ENCODE measurements around the gene QPRT. TPM values are rescaled to one million over a fixed set of nuclear protein-coding genes. Genes with fewer than 3 reads are reported as not detected.
"Not testable (repeated sequence)": the region's sequence is repeated elsewhere in the genome, so short reads cannot be mapped to it uniquely, and the experiment has no call there.

The QPRT gene
- polyA plus RNA-seq, 2 donors, result 0.28 to 0.56 TPM

DNA sequence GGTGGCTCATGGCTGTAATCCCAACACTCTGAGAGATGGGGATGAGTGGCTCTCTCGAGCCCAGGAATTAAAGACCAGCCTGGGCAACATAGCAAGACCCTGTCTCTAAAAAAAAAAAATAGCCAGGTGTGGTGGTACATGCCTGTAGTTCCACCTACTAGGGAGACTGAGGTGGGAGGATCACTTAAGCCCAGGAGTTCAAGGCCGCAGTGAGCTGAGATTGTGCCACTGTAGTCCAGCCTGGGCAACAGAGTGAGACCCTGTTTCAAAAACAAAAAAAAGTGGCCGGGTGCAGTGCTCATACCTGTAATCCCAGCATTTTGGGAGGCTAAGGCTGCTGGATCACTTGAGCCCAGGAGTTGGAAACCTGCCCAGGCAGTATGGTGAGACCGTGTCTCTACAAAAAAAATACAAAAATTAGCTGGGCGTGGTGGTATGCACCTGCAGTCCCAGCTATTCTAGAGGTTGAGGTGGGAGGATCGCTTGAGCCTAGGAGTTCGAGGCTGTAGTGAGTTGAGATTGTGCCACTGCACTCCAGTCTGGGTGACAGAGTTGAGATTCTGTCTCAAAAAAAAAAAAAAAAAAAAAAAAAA is 63.8 kb downstream of the QPRT start:
- 71 to 72% methylated on average over 7 of the region's 7 CpGs for WGBS, 2 donors
- H3K9me3 ChIP-seq (ENCODE audit: control insufficient read depth in 2 of 2, insufficient read depth in 1 of 2, low read depth in 1 of 2, low read length in 1 of 2), result no peaks in the 10 kb centered on the region
- H3K36me3 ChIP-seq (ENCODE audit: control insufficient read depth in 2 of 2, insufficient read depth in 2 of 2, low read length in 1 of 2), result no peaks in the 10 kb centered on the region
- H3K4me3 ChIP-seq (ENCODE audit: low read depth in 1 of 2, low read length in 2 of 2), result no peak overlapping the region
- H3K27ac ChIP-seq (ENCODE audit: low read depth in 2 of 2, low read length in 1 of 2), result no peak overlapping the region
- H3K4me1 ChIP-seq (ENCODE audit: control insufficient read depth in 2 of 2, insufficient read depth in 2 of 2, low read length in 1 of 2), result no peaks in the 10 kb centered on the region
- no peaks in the 10 kb centered on the region for H3K27me3 ChIP-seq (ENCODE audit: control insufficient read depth in 1 of 2, insufficient read depth in 2 of 2, low read length in 2 of 2)

DNA sequence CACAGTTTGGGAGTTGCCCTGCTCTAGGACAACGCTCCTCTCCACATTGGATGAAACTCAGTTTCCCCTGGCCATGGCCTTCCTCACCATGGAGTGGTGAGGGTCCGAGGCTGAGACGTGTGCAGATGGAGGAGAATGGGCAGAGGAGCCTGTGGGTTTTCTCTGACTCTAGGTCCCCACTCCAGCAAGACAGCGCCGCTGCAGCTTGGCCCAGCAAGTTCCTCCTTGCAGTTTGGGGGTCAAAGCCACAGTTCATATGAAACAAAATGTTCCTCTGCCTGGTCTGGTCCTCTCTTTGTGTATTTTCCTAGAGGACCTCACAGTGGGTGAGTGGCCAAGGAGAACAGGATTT is 64.5 kb downstream of the QPRT start:
- H3K27ac ChIP-seq (ENCODE audit: low read depth in 2 of 2, low read length in 1 of 2), result no peak overlapping the region
- no peak overlapping the region for H3K4me3 ChIP-seq (ENCODE audit: low read depth in 1 of 2, low read length in 2 of 2)
- H3K4me1 ChIP-seq (ENCODE audit: control insufficient read depth in 2 of 2, insufficient read depth in 2 of 2, low read length in 1 of 2), result no peaks in the 10 kb centered on the region
- 83 to 86% methylated on average over 5 of the region's 5 CpGs for WGBS, 2 donors
- H3K9me3 ChIP-seq (ENCODE audit: control insufficient read depth in 2 of 2, insufficient read depth in 1 of 2, low read depth in 1 of 2, low read length in 1 of 2), result no peaks in the 10 kb centered on the region
- H3K36me3 ChIP-seq (ENCODE audit: control insufficient read depth in 2 of 2, insufficient read depth in 2 of 2, low read length in 1 of 2), result no peaks in the 10 kb centered on the region
- H3K27me3 ChIP-seq (ENCODE audit: control insufficient read depth in 1 of 2, insufficient read depth in 2 of 2, low read length in 2 of 2), result no peaks in the 10 kb centered on the region

DNA sequence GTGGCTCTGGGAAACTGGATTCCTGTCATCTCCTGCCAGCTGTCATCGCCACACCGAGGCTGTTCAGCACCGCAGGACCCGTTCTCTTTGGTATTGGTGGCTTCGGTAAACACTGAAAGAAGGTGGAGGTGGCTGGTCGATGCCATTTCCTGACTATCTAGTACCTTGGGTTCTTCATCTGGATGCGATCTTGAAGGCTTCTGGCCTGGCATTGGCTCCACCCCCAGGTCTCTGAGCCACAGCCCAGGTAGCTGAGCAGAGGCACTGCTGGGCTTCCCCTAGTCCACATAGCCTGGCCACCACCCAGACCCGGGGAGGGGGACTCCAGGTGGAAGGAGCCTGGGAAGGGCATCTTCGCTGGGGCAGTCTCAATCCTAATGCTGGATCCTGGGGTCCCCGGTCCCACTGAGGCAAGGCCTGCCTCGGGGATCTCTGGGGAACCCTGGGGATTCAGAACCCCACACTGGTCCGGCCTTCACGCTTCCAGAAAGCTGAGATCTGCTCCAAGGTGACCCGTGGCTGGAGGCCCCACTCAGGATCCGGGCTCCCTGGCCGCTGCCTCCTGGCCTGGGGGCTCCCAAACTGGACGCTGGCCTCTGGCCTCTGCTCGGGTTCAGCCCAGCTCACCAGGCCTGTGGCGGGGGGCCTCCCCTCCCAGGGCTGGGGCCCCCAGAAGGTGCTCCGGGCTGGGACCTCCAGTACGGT is 65.0 kb downstream of the QPRT start:
- no peak overlapping the region for H3K27ac ChIP-seq (ENCODE audit: low read depth in 2 of 2, low read length in 1 of 2)
- H3K36me3 ChIP-seq (ENCODE audit: control insufficient read depth in 2 of 2, insufficient read depth in 2 of 2, low read length in 1 of 2), result no peaks in the 10 kb centered on the region
- H3K4me1 ChIP-seq (ENCODE audit: control insufficient read depth in 2 of 2, insufficient read depth in 2 of 2, low read length in 1 of 2), result no peaks in the 10 kb centered on the region
- H3K9me3 ChIP-seq (ENCODE audit: control insufficient read depth in 2 of 2, insufficient read depth in 1 of 2, low read depth in 1 of 2, low read length in 1 of 2), result no peaks in the 10 kb centered on the region
- WGBS, 2 donors, result 76 to 88% methylated on average over 21 of the region's 21 CpGs
- no peak overlapping the region for H3K4me3 ChIP-seq (ENCODE audit: low read depth in 1 of 2, low read length in 2 of 2)
- H3K27me3 ChIP-seq (ENCODE audit: control insufficient read depth in 1 of 2, insufficient read depth in 2 of 2, low read length in 2 of 2), result no peaks in the 10 kb centered on the region

DNA sequence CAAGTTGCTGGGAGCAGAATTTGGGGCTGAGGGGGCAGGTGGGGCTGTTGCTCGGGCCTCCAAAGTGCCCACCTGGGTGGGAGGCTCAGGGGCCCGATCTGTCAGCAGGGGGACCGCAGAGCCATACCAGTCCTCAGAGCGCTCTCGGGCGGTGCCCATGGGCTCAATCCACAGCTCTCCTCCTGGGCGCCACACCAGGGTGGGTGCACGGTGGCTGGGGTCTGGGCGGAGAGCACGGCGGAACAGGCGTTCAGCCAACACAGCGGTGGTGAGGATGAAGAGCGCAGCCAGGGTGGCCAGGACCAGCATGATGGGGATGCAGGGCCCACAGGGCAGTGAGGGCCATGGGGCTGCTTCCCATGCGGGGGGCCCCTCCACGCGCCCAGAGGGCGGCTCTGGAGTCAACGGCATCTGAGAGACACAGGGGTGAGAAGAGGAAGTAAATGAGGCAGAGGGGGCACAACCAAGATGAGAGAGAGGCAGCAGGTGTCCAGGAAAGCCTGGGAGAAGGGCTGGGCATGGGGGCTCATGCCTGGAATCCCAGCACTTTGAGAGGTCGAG is 65.6 kb downstream of the QPRT start:
- H3K27ac ChIP-seq (ENCODE audit: low read depth in 2 of 2, low read length in 1 of 2), result no peak overlapping the region
- 83 to 86% methylated on average over 20 of the region's 20 CpGs for WGBS, 2 donors
- H3K4me3 ChIP-seq (ENCODE audit: low read depth in 1 of 2, low read length in 2 of 2), result peak overlapping the region in 1 of 2 donors; percentile 24

DNA sequence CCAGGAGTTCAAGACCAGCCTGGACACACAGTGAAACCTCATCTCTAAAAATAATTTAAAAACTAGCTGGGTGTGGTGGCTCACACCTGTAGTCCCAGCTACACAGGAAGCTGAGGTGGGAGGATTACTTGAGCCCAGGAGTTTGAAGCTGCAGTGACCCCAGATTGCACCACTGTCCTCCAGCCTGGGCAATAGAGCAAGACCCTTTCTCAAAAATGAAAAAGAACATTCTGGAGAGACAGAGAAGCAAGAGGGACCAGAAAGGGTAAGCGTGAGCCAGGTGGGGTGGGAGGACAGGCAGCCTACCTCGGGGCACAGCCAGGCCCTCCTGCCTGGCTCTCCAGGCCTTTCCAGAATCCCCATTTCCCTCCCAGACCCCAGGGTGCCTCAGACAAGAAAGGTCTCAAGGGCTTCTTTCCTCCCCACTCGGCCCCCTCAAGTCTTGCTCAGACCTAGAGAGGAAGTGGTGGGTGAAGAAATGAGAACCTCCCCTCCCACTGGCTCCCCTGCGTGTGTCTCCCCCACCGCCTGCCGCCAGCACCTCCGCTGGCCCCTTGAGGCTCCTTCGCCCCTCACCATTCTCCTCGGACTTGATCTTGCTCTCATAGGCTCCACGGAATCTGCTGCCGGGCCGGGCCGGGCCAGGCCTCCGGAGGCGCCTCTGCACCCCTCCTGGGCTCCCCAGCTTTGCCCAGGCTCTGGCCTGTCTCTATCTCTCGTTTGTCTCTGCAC is 66.3 kb downstream of the QPRT start:
- WGBS, 2 donors, result 70% methylated on average over 16 of the region's 16 CpGs
- Histone ChIP-seq H3K9me3 (ENCODE audit: control insufficient read depth in 2 of 2, insufficient read depth in 1 of 2, low read depth in 1 of 2, low read length in 1 of 2) (no peaks in the 10 kb centered on the region), H3K4me3 (ENCODE audit: low read depth in 1 of 2, low read length in 2 of 2) (peak overlapping the region; percentile 29 to 54), H3K36me3 (ENCODE audit: control insufficient read depth in 2 of 2, insufficient read depth in 2 of 2, low read length in 1 of 2) (no peaks in the 10 kb centered on the region), H3K27me3 (ENCODE audit: control insufficient read depth in 1 of 2, insufficient read depth in 2 of 2, low read length in 2 of 2) (no peaks in the 10 kb centered on the region), H3K4me1 (ENCODE audit: control insufficient read depth in 2 of 2, insufficient read depth in 2 of 2, low read length in 1 of 2) (no peaks in the 10 kb centered on the region), H3K27ac (ENCODE audit: low read depth in 2 of 2, low read length in 1 of 2) (peak overlapping the region; percentile 0 to 22)

More for the DNA sequence above, 65.6 kb downstream of the QPRT start:
- no peaks in the 10 kb centered on the region for H3K9me3 ChIP-seq (ENCODE audit: control insufficient read depth in 2 of 2, insufficient read depth in 1 of 2, low read depth in 1 of 2, low read length in 1 of 2)
- H3K4me1 ChIP-seq (ENCODE audit: control insufficient read depth in 2 of 2, insufficient read depth in 2 of 2, low read length in 1 of 2), result no peaks in the 10 kb centered on the region
- no peaks in the 10 kb centered on the region for H3K36me3 ChIP-seq (ENCODE audit: control insufficient read depth in 2 of 2, insufficient read depth in 2 of 2, low read length in 1 of 2)
- H3K27me3 ChIP-seq (ENCODE audit: control insufficient read depth in 1 of 2, insufficient read depth in 2 of 2, low read length in 2 of 2), result no peaks in the 10 kb centered on the region

DNA sequence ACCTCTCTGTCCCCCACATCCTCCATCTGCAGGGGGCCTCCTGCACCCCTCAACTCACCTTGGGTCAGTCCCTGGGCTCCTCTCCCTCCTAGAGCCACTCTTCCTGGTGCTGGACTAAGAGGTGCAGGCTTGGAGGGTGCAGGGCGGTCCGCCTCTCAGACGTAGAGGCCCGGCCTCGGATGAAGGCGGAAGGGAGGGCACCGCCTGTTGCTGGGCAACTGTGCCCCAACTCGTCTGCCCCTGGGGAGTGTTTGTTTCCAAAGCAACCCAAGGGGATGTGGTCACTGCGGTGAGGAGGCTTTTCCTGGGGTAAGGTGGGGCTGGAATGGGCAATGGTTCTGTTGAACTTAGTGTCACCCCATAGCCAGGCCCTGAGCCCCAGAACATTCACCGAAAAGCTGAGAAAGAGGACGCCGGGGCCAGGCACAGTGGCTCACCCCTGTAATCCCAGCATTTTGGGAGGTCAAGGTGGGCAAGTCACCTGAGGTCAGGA is 66.9 kb downstream of the QPRT start, which contains the start of gene C16orf54:
C16orf54 (minus strand) TSS at position 138 of the 493 bp plus-strand sequence. CDS start 1,039 bp downstream, outside the sequence.
- Histone ChIP-seq H3K4me1 (ENCODE audit: control insufficient read depth in 2 of 2, insufficient read depth in 2 of 2, low read length in 1 of 2) (no peaks in the 10 kb centered on the region), H3K36me3 (ENCODE audit: control insufficient read depth in 2 of 2, insufficient read depth in 2 of 2, low read length in 1 of 2) (no peaks in the 10 kb centered on the region), H3K9me3 (ENCODE audit: control insufficient read depth in 2 of 2, insufficient read depth in 1 of 2, low read depth in 1 of 2, low read length in 1 of 2) (no peaks in the 10 kb centered on the region), H3K27me3 (ENCODE audit: control insufficient read depth in 1 of 2, insufficient read depth in 2 of 2, low read length in 2 of 2) (no peaks in the 10 kb centered on the region), H3K4me3 (ENCODE audit: low read depth in 1 of 2, low read length in 2 of 2) (peak within 1 kb of the TSS; percentile 29 to 54), H3K27ac (ENCODE audit: low read depth in 2 of 2, low read length in 1 of 2) (peak within 1 kb of the TSS; percentile 0 to 22)
- 67 to 74% methylated on average over 12 of the region's 12 CpGs for WGBS, 2 donors

DNA sequence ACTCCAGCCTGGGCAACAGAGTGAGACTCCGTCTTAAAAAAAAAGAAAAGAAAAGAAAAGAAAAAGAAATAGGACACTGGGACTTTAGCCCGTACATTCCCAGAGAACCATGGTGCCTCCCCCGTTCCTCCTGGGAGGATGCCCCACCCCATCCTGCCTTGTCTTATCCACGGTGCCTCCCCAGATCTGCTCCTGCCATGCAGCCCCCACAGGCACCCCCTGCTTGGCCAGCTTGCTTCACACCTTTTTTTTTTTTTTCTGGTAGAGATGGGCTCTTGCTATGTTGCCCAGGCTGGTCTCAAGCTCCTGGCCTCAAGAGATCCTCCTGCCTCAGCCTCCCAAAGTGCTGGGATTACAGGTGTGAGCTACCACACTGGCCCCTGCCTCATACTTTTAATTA is 67.5 kb downstream of the QPRT start:
- H3K27ac ChIP-seq (ENCODE audit: low read depth in 2 of 2, low read length in 1 of 2); H3K4me3 ChIP-seq (ENCODE audit: low read depth in 1 of 2, low read length in 2 of 2); H3K9me3 ChIP-seq (ENCODE audit: control insufficient read depth in 2 of 2, insufficient read depth in 1 of 2, low read depth in 1 of 2, low read length in 1 of 2); H3K36me3 ChIP-seq (ENCODE audit: control insufficient read depth in 2 of 2, insufficient read depth in 2 of 2, low read length in 1 of 2); H3K27me3 ChIP-seq (ENCODE audit: control insufficient read depth in 1 of 2, insufficient read depth in 2 of 2, low read length in 2 of 2); H3K4me1 ChIP-seq (ENCODE audit: control insufficient read depth in 2 of 2, insufficient read depth in 2 of 2, low read length in 1 of 2): not testable (repeated sequence)
- WGBS, 2 donors, result 73 to 80% methylated on average over 4 of the region's 4 CpGs

Other genes with a start within 250 kb of the QPRT start
- gene BOLA2, start 224.8 kb upstream of the QPRT start, polyA plus RNA-seq, result 10 to 100 TPM; 18.8 to 26.0 TPM
- gene SLX1B, start 224.6 kb upstream of the QPRT start, polyA plus RNA-seq, result 10 to 100 TPM; 16.4 to 19.0 TPM
- gene SULT1A4, start 219.3 kb upstream of the QPRT start, polyA plus RNA-seq, result 1 to 10 TPM; 5.7 to 6.6 TPM
- 10 to 100 TPM; 23.2 to 67.5 TPM for gene NPIPB12, start 172.8 kb upstream of the QPRT start, polyA plus RNA-seq
- gene SPN, start 15.9 kb upstream of the QPRT start, polyA plus RNA-seq, result 1 to 10 TPM; 1.1 to 1.5 TPM
- gene C16orf54, start 66.8 kb downstream of the QPRT start, polyA plus RNA-seq, result under 1 TPM; 0.33 to 0.55 TPM
- under 1 TPM in 1 of 2 donors, not detected in 1; 0.02 TPM for gene ZG16, start 99.1 kb downstream of the QPRT start, polyA plus RNA-seq
- gene KIF22, start 111.6 kb downstream of the QPRT start, polyA plus RNA-seq, result 10 to 100 TPM; 43.3 to 57.9 TPM
- 100 to 1,000 TPM in 1 of 2 donors, 10 to 100 TPM in 1; 95.9 to 111 TPM for gene MAZ, start 127.3 kb downstream of the QPRT start, polyA plus RNA-seq
- 1 to 10 TPM; 1.1 to 2.1 TPM for gene PRRT2, start 133.0 kb downstream of the QPRT start, polyA plus RNA-seq
- 10 to 100 TPM; 23.2 to 32.4 TPM for gene PAGR1, start 137.0 kb downstream of the QPRT start, polyA plus RNA-seq
- gene MVP, start 141.3 kb downstream of the QPRT start, polyA plus RNA-seq, result 10 to 100 TPM; 63.3 to 69.4 TPM
- 10 to 100 TPM; 26.7 to 48.3 TPM for gene CDIPT, start 184.0 kb downstream of the QPRT start, polyA plus RNA-seq
- under 1 TPM; 0.35 to 0.45 TPM for gene SEZ6L2, start 220.4 kb downstream of the QPRT start, polyA plus RNA-seq
- gene ASPHD1, start 221.3 kb downstream of the QPRT start, polyA plus RNA-seq, result under 1 TPM; 0.31 to 0.39 TPM
- gene KCTD13, start 247.0 kb downstream of the QPRT start, polyA plus RNA-seq, result 10 to 100 TPM; 10.1 to 15.5 TPM

Data from esophagus (tissue), 2 donors.